H9 (cell line): Measurements from ENCODE around the gene SYNE3. TPM values are rescaled to one million over a fixed set of nuclear protein-coding genes. Genes with fewer than 3 reads are reported as not detected.

Experiments used
- DNase-seq: peaks from one replicate; pipeline ENCODE4 v3.0.0-alpha.2; 2017
- H2AFZ ChIP-seq: one replicate; pipeline ENCODE4 v1.6.1; 2013; ENCODE audit warnings: mild to moderate bottlenecking, low read length, control low read depth, moderate library complexity
- H2AK5ac ChIP-seq: 2 replicates; pipeline ENCODE4 v1.6.1; 2013; ENCODE audit warnings: low read length, control low read depth, mixed read lengths; ENCODE audit not compliant: insufficient read length
- H2BK120ac ChIP-seq: one replicate; pipeline ENCODE4 v1.6.1; 2013; ENCODE audit warnings: low read depth, mild to moderate bottlenecking, low read length, control low read depth, inconsistent platforms; ENCODE audit not compliant: poor library complexity, severe bottlenecking
- H2BK12ac ChIP-seq: 2 replicates; pipeline ENCODE4 v1.6.1; 2013; ENCODE audit warnings: low read length, control low read depth, mixed read lengths, low read depth; ENCODE audit not compliant: insufficient read length
- H2BK15ac ChIP-seq: 2 replicates; pipeline ENCODE4 v1.6.1; 2013; ENCODE audit warnings: low read depth, low read length, control low read depth
- H2BK20ac ChIP-seq: one replicate; pipeline ENCODE4 v1.6.1; 2013; ENCODE audit warnings: low read depth, mild to moderate bottlenecking, low read length, control low read depth, inconsistent platforms; ENCODE audit not compliant: poor library complexity, severe bottlenecking
- H2BK5ac ChIP-seq: 2 replicates; pipeline ENCODE4 v1.6.1; 2013; ENCODE audit warnings: low read length, control low read depth, mixed read lengths; ENCODE audit not compliant: insufficient read length
- H3K14ac ChIP-seq: 2 replicates; pipeline ENCODE4 v1.6.1; 2013; ENCODE audit warnings: low read length, control low read depth; ENCODE audit not compliant: insufficient read depth
- H3K18ac ChIP-seq: 2 replicates; pipeline ENCODE4 v1.6.1; 2013; ENCODE audit warnings: low read depth, mild to moderate bottlenecking, mixed read lengths, low read length, control low read depth; ENCODE audit not compliant: insufficient read length
- H3K23ac ChIP-seq: 2 replicates; pipeline ENCODE4 v1.6.1; 2013; ENCODE audit warnings: low read length, control low read depth, mixed read lengths, low read depth; ENCODE audit not compliant: insufficient read length
- H3K23me2 ChIP-seq: 2 replicates; pipeline ENCODE4 v1.6.1; 2013; ENCODE audit warnings: low read depth, mild to moderate bottlenecking, mixed read lengths, low read length, control low read depth; ENCODE audit not compliant: insufficient read length, poor library complexity, severe bottlenecking
- H3K27ac ChIP-seq: 2 replicates; pipeline ENCODE4 v1.5.1; 2013; ENCODE audit warnings: low read length, control low read depth, mixed read lengths, low read depth; ENCODE audit not compliant: insufficient read length
- H3K27me3 ChIP-seq: 2 replicates; pipeline ENCODE4 v1.6.1; 2013; ENCODE audit warnings: low read length, control low read depth, inconsistent platforms; ENCODE audit not compliant: insufficient read depth
- H3K4ac ChIP-seq: 2 replicates; pipeline ENCODE4 v1.6.1; 2013; ENCODE audit warnings: low read depth, mild to moderate bottlenecking, control low read depth, inconsistent platforms, low read length, moderate library complexity
- H3K4me1 ChIP-seq: 2 replicates; pipeline ENCODE4 v1.6.1; 2013; ENCODE audit warnings: low read length, control low read depth, inconsistent platforms; ENCODE audit not compliant: insufficient read depth
- H3K4me2 ChIP-seq: 2 replicates; pipeline ENCODE4 v1.6.1; 2013; ENCODE audit warnings: low read length, control low read depth, mixed read lengths; ENCODE audit not compliant: insufficient read length, insufficient read depth
- H3K56ac ChIP-seq: 2 replicates; pipeline ENCODE4 v1.6.1; 2013; ENCODE audit warnings: low read depth, mild to moderate bottlenecking, mixed read lengths, low read length, control low read depth; ENCODE audit not compliant: insufficient read length
- H3K79me1 ChIP-seq: 2 replicates; pipeline ENCODE4 v1.6.1; 2013; ENCODE audit warnings: low read depth, mild to moderate bottlenecking, moderate library complexity, low read length, control low read depth, inconsistent platforms; ENCODE audit not compliant: insufficient read depth, poor library complexity, severe bottlenecking
- H3K79me2 ChIP-seq: 2 replicates; pipeline ENCODE4 v1.6.1; 2013; ENCODE audit warnings: low read length, control low read depth, inconsistent platforms; ENCODE audit not compliant: insufficient read depth
- H3K9ac ChIP-seq: 2 replicates; pipeline ENCODE4 v1.6.1; 2013; ENCODE audit warnings: low read length, control low read depth, mixed read lengths; ENCODE audit not compliant: insufficient read length; ENCODE audit errors: extremely low read depth
- H3K9me3 ChIP-seq: one replicate; pipeline ENCODE4 v1.6.1; 2013; ENCODE audit warnings: low read depth, low read length, inconsistent platforms; ENCODE audit not compliant: control insufficient read depth
- H3T11ph ChIP-seq: one replicate; pipeline ENCODE4 v1.6.1; 2013; ENCODE audit warnings: mild to moderate bottlenecking, low read length, control low read depth, inconsistent platforms
- H4K20me1 ChIP-seq: one replicate; pipeline ENCODE4 v1.6.1; 2013; ENCODE audit not compliant: control insufficient read depth, insufficient read length, insufficient read depth
- H4K5ac ChIP-seq: 2 replicates; pipeline ENCODE4 v1.6.1; 2013; ENCODE audit warnings: low read depth, mild to moderate bottlenecking, mixed read lengths, low read length, control low read depth; ENCODE audit not compliant: insufficient read length
- H4K8ac ChIP-seq: replicated peaks from 2 replicates; pipeline ENCODE4 v1.6.1; 2013; ENCODE audit warnings: low read length, control low read depth, mixed read lengths, low read depth; ENCODE audit not compliant: insufficient read length
- H4K91ac ChIP-seq: 2 replicates; pipeline ENCODE4 v1.6.1; 2013; ENCODE audit warnings: low read depth, mild to moderate bottlenecking, moderate library complexity, mixed read lengths, low read length, control low read depth; ENCODE audit not compliant: insufficient read length
- H3K27ac Mint-ChIP-seq, 3 experiments: 2 replicates in 2 of 3; 3 replicates in 1 of 3; pipeline ENCODE4 v1.8.0; 2020 to 2021; ENCODE audit warnings: mixed read lengths in 3 of 3, mild to moderate bottlenecking in 1 of 3, moderate library complexity in 1 of 3
- H3K27me3 Mint-ChIP-seq: 2 replicates; pipeline ENCODE4 v1.8.0; 2021; ENCODE audit warnings: low read depth, mild to moderate bottlenecking, moderate library complexity, mixed read lengths
- H3K36me3 Mint-ChIP-seq, 3 experiments: 2 replicates in 2 of 3; 3 replicates in 1 of 3; pipeline ENCODE4 v1.8.0; 2020 to 2021; ENCODE audit warnings: low read depth in 3 of 3, mixed read lengths in 3 of 3; ENCODE audit not compliant: insufficient read depth in 1 of 3
- H3K4me1 Mint-ChIP-seq, 2 experiments: 2 replicates each; pipeline ENCODE4 v1.8.0; 2020; ENCODE audit warnings: mixed read lengths in 2 of 2
- H3K4me3 Mint-ChIP-seq, 2 experiments: 2 replicates in 1 of 2; 3 replicates in 1 of 2; pipeline ENCODE4 v1.8.0; 2020 to 2021; ENCODE audit warnings: mild to moderate bottlenecking in 2 of 2, mixed read lengths in 2 of 2, moderate library complexity in 1 of 2
- H3K9me3 Mint-ChIP-seq, 2 experiments: 2 replicates in 1 of 2; 3 replicates in 1 of 2; pipeline ENCODE4 v1.8.0; 2020; ENCODE audit warnings: mild to moderate bottlenecking in 2 of 2, mixed read lengths in 2 of 2, moderate library complexity in 1 of 2
- WGBS: extraction: QIAGEN DNeasy Blood & Tissue Kit; methylation state at CpG from one replicate; pipeline ENCODE4 v1.1.7; 2013; ENCODE audit warnings: missing lambda C conversion rate, low lambda C conversion rate, mixed read lengths; ENCODE audit not compliant: insufficient read length; ENCODE audit errors: extremely low coverage; 5-methylcytosine and 5-hydroxymethylcytosine counted together
- total RNA-seq: library from RNA; stranded (reverse); gene quantifications from 2 replicates; pipeline ENCODE4 v1.2.1, GENCODE V29; 2021
- TF ChIP-seq, protein P1 (sequence below): fragments of 200-600 bp; sonication (generic); conservative IDR thresholded peaks from 3 replicates; pipeline ENCODE4 v1.8.0; 2021; ENCODE audit warnings: antibody characterized with exemption, mild to moderate bottlenecking

SYNE3 gene
- total RNA-seq, 1 experiment from 2014 or later: 0.11 TPM

DNA sequence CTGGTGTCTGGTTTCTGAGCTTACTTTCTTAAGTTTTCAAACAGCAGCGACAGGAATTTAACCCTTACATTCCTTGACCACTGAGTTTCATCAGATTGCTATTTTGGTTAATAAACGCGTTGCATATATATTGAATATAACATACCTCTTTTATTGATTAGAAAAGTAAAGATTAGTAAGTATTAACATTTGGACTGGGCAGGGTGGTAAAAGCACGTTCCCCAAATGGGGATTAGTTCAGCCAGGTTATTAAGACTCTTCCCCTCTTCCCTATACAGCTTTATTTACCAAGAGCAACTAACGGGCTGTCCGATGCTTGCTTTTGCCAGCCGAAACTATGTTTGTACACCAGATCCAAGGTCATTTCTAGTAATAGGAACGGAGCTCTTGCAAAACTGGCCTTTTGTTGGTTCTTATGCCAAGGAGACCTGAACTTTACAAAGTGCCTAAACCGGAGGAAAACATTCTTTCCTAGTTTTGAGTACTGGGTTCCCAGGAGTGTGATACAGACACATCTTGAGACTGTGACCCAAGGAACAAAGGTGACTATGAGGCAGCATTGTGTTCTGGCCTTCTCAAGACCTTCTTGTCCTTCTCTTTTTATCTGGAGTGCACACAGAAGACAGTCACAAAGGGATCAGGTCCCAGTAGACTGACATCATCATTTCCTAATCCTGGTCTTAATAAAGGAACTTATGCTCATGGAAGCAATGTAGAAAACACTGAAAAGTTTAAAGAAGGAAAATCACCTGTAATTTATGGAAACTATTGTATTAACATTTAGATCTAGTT is 21.0 kb upstream of the SYNE3 start:
- no peak overlapping the region for H3T11ph ChIP-seq
- no peak overlapping the region for H2BK5ac ChIP-seq
- no peak overlapping the region for H3K18ac ChIP-seq
- no peak overlapping the region for H3K14ac ChIP-seq
- no peak overlapping the region for H2BK15ac ChIP-seq
- DNase-seq: no peak
- no peak overlapping the region for H4K91ac ChIP-seq
- WGBS: no CpG with 5 or more reads among the region's 9 CpGs
- H3K79me2 ChIP-seq: peaks cover 50% of the 10 kb centered on the region
- H2BK12ac ChIP-seq: no peak overlapping the region
- Mint-ChIP-seq H3K27me3 (peaks cover 6% of the 10 kb centered on the region), H3K9me3 (no peaks in the 10 kb centered on the region; a peak in 1 of 5 replicates), H3K4me1 (peaks cover 31 to 41% of the 10 kb centered on the region in 2 experiments), H3K36me3 (peaks cover 6 to 11% (median 8%) of the 10 kb centered on the region in 3 experiments; a peak in 6 of 7 replicates), H3K4me3 (no peak overlapping the region), H3K27ac (no peak overlapping the region)
- no peak overlapping the region for H3K23ac ChIP-seq
- H4K5ac ChIP-seq: no peak overlapping the region
- H3K4me1 ChIP-seq: 0 out of 2 replicates have a peak, but pooled peaks cover 2% of the 10 kb centered on the region
- no peak overlapping the region for H3K4me2 ChIP-seq
- TF ChIP-seq, protein P1, sequence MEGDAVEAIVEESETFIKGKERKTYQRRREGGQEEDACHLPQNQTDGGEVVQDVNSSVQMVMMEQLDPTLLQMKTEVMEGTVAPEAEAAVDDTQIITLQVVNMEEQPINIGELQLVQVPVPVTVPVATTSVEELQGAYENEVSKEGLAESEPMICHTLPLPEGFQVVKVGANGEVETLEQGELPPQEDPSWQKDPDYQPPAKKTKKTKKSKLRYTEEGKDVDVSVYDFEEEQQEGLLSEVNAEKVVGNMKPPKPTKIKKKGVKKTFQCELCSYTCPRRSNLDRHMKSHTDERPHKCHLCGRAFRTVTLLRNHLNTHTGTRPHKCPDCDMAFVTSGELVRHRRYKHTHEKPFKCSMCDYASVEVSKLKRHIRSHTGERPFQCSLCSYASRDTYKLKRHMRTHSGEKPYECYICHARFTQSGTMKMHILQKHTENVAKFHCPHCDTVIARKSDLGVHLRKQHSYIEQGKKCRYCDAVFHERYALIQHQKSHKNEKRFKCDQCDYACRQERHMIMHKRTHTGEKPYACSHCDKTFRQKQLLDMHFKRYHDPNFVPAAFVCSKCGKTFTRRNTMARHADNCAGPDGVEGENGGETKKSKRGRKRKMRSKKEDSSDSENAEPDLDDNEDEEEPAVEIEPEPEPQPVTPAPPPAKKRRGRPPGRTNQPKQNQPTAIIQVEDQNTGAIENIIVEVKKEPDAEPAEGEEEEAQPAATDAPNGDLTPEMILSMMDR: no peak
- no peak overlapping the region for H2AFZ ChIP-seq
- H3K23me2 ChIP-seq: peaks cover 9% of the 10 kb centered on the region
- H3K27ac ChIP-seq: no peak overlapping the region
- no peak overlapping the region for H4K8ac ChIP-seq
- H2BK120ac ChIP-seq: no peak overlapping the region
- H3K79me1 ChIP-seq: peaks cover 4% of the 10 kb centered on the region
- no peak overlapping the region for H2AK5ac ChIP-seq
- H3K9me3 ChIP-seq: no peaks in the 10 kb centered on the region
- no peak overlapping the region for H2BK20ac ChIP-seq
- no peak overlapping the region for H3K56ac ChIP-seq
- peaks cover 2% of the 10 kb centered on the region for H4K20me1 ChIP-seq
- H3K4ac ChIP-seq: no peak overlapping the region
- no peaks in the 10 kb centered on the region for H3K27me3 ChIP-seq
- no peak overlapping the region for H3K9ac ChIP-seq
